ENCODE data around the gene FAM83E.
"Not testable (repeated sequence)": the region's sequence is repeated elsewhere in the genome, so short reads cannot be mapped to it uniquely, and the experiment has no call there.

Gene FAM83E

DNA sequence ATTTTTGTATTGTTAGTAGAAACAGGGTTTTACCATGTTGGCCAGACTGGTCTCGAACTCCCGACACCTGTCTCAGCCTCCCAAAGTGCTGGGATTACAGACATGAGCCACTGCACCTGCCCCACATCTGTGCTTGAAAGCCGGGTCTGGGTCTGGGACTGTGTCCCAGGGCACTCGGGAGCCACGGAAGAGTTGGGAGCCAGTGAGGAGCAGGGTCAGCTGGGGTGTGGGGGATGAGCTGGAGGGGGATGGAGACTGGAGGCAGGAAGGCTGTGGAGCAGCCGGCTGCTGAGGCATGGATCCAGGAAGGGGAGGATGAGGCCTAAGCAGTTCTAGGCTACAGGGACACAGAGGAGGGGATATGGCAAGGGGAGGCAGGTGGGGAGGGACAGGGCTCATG is 19.0 kb downstream of the FAM83E start:
- Mint-ChIP-seq H3K27me3 (peaks cover 9% of the 10 kb centered on the region), H3K36me3 (ENCODE audit: insufficient read depth) (peaks cover 4% of the 10 kb centered on the region), H3K27ac (ENCODE audit: low read depth) (peak overlapping the region; percentile 0), H3K9me3 (no peaks in the 10 kb centered on the region), H3K4me3 (peak overlapping the region; percentile 1), H3K4me1 (peaks cover 15% of the 10 kb centered on the region)
- ATAC-seq (replicated peaks; ENCODE audit: extremely low read depth, poor library complexity, severe bottlenecking) (no peak), DNase-seq (ENCODE audit: low spot score in 2 of 2) (no peak)

DNA sequence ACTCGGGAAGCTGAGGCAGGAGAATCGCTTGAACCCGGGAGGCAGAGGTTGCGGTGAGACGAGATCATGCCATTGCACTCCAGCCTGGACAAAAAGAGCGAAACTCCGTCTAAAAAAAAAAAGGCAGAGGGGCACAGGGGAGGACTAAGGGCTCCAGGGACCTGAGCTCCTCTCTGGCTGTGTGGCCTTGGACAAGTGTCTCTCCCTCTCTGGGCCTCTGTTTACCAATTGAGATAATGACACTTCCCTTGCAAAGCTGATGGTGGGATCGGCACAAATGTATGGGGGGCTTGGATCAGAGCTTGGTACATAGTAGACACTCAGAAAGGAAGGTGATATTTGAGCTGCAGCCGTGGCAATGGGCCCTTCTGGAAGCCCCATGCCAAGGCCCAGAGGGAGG is 19.7 kb downstream of the FAM83E start:
- peak overlapping the region; percentile 1 for H3K4me3 Mint-ChIP-seq
- peaks cover 4% of the 10 kb centered on the region for H3K36me3 Mint-ChIP-seq (ENCODE audit: insufficient read depth)
- peaks cover 9% of the 10 kb centered on the region for H3K27me3 Mint-ChIP-seq
- peak overlapping the region; percentile 0 for H3K27ac Mint-ChIP-seq (ENCODE audit: low read depth)
- peaks cover 15% of the 10 kb centered on the region for H3K4me1 Mint-ChIP-seq
- DNase-seq (ENCODE audit: low spot score in 2 of 2) = no peak
- ATAC-seq (replicated peaks; ENCODE audit: extremely low read depth, poor library complexity, severe bottlenecking) = no peak
- no peaks in the 10 kb centered on the region for H3K9me3 Mint-ChIP-seq

DNA sequence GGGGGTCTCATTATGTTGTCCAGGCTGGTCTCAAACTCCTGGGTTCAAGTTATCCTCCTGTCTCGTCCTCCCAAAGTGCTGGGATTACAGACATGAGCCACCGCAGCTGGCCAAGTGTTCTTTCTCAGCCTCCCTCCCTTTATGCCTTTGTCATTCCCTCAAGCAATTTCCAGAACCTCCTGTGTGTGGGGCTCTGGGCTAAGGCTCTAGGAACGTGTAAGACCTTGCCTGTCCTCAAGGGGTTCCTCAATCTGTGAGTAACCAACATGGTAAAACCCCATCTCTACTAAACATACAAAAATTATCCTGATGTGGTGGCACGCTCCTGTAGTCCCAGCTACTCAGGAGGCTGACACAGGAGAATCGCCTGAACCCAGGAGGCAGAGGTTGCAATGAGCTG is 23.9 kb downstream of the FAM83E start:
- no peaks in the 10 kb centered on the region for H3K9me3 Mint-ChIP-seq
- peaks cover 4% of the 10 kb centered on the region for H3K36me3 Mint-ChIP-seq (ENCODE audit: insufficient read depth)
- no peaks in the 10 kb centered on the region for H3K27me3 Mint-ChIP-seq
- ATAC-seq (replicated peaks; ENCODE audit: extremely low read depth, poor library complexity, severe bottlenecking) = no peak
- no peak for DNase-seq (ENCODE audit: low spot score in 2 of 2)
- H3K4me1 Mint-ChIP-seq = peaks cover 24% of the 10 kb centered on the region
- H3K27ac Mint-ChIP-seq (ENCODE audit: low read depth) = no peak overlapping the region
- no peak overlapping the region for H3K4me3 Mint-ChIP-seq

DNA sequence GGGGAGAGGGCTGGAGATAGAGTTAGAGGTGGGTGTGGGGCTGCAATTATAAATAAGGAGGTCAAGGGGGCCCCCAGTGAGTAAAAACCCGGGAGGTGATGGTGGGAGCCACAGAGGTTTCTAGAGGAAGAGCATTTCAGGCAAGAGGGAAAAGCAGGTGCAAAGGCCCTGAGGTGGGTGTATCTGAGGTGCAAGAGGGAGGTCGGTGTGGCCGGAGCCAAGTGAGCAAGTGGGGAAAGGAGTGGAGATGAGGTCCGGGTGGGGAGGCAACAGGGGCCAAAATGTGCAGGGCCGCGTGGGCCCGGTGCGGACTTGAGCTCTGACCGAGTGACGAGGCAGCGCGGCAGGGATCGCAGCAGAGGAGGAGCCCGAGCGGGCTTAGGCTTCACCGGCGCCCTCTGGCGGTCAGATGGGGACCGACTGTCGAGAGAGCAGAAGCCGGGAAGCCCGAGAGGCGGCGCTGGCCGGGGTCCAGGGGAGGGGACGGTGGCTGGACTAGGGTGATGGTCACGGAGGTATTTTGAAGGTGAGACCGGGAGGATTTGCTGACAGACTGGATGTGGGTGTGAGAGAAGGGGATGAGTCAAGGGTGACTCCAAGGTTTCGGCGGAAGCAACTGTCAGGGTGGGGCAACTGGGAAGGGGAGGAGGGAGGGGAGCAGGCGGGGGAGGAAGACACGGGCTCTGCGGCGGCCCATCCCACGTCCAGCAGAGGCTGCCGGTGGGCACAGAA is 26.0 kb downstream of the FAM83E start:
- H3K36me3 Mint-ChIP-seq (ENCODE audit: insufficient read depth) = peaks cover 3% of the 10 kb centered on the region
- peaks cover 8% of the 10 kb centered on the region for H3K27me3 Mint-ChIP-seq
- no peaks in the 10 kb centered on the region for H3K9me3 Mint-ChIP-seq
- peaks cover 26% of the 10 kb centered on the region for H3K4me1 Mint-ChIP-seq
- H3K4me3 Mint-ChIP-seq = peak overlapping the region; percentile 78
- DNase-seq (ENCODE audit: low spot score in 2 of 2) = peak; percentile 77 to 91
- ATAC-seq (replicated peaks; ENCODE audit: extremely low read depth, poor library complexity, severe bottlenecking) = peak; percentile 83
- H3K27ac Mint-ChIP-seq (ENCODE audit: low read depth) = peak overlapping the region; percentile 49

DNA sequence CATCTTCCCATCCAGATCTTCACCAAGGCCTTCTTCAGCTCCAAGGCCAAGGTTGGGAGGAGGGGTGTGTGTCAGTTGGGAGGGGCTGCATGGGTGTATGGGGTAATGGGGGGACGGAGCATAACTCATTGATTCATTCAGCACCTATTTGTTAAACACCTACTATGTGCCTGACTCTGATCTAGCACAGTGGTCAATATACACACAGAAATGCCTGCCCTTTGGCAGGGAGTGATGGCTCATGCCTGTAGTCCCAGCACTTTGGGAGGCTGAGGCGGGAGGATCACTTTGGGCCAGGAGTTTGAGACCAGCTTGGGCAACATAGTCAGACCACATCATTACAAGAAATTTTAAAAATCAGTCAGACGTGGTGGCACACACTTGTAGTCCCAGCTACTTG is 27.5 kb downstream of the FAM83E start:
- ATAC-seq (replicated peaks; ENCODE audit: extremely low read depth, poor library complexity, severe bottlenecking) = no peak
- H3K27ac Mint-ChIP-seq (ENCODE audit: low read depth) = no peak overlapping the region

DNA sequence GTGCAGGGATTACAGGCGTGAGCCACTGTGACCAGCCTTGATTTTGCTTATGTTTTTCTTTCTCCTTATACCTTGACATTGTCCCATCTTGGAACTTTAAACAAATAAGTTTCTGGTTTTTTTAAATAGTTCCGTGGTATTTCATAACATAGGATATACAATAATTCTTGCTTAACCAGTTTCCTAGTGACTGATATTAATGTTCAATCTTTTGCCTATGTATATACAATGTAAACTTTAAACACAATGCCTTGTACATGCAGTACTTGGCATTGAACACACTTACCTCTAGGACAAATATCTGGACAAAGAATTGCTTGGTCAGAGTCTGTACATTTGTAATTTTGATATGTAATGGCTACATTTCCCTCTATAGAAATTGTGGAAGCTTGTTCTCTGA is 32.7 kb downstream of the FAM83E start:
- Mint-ChIP-seq H3K4me1 (peaks cover 8% of the 10 kb centered on the region), H3K36me3 (ENCODE audit: insufficient read depth) (no peaks in the 10 kb centered on the region), H3K27ac (ENCODE audit: low read depth) (no peak overlapping the region), H3K27me3 (peaks cover 8% of the 10 kb centered on the region), H3K9me3 (no peaks in the 10 kb centered on the region), H3K4me3 (no peak overlapping the region)
- ATAC-seq (replicated peaks; ENCODE audit: extremely low read depth, poor library complexity, severe bottlenecking) (no peak), DNase-seq (ENCODE audit: low spot score in 2 of 2) (no peak)

More for the DNA sequence above, 27.5 kb downstream of the FAM83E start:
- H3K9me3 Mint-ChIP-seq = no peaks in the 10 kb centered on the region
- DNase-seq (ENCODE audit: low spot score in 2 of 2) = no peak
- H3K36me3 Mint-ChIP-seq (ENCODE audit: insufficient read depth) = peaks cover 3% of the 10 kb centered on the region
- peaks cover 8% of the 10 kb centered on the region for H3K27me3 Mint-ChIP-seq
- H3K4me3 Mint-ChIP-seq = no peak overlapping the region
- H3K4me1 Mint-ChIP-seq = peaks cover 19% of the 10 kb centered on the region

DNA sequence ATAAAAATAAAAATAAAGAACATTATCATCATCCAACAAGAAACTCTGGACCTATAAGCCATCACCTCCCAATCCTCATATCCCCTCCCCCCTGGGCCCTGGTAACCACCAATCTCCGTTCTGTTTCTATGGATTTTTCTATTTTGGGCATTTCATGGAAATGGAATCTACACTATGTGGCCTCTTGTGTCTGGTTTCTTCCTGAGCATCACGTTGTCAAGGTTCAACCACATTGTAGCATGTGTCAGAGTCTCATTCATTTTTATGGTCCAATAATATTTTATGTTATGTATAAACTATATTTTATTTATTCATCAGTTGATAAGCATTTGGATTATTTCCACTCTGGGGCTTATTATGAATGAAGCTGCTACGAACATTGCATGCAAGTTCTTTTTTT is 36.0 kb downstream of the FAM83E start:
- DNase-seq (ENCODE audit: low spot score in 2 of 2) = no peak
- no peak for ATAC-seq (replicated peaks; ENCODE audit: extremely low read depth, poor library complexity, severe bottlenecking)
- Mint-ChIP-seq H3K4me3 (no peak overlapping the region), H3K9me3 (no peaks in the 10 kb centered on the region), H3K27ac (ENCODE audit: low read depth) (no peak overlapping the region), H3K27me3 (peaks cover under 1% of the 10 kb centered on the region), H3K36me3 (ENCODE audit: insufficient read depth) (no peaks in the 10 kb centered on the region), H3K4me1 (peaks cover under 1% of the 10 kb centered on the region)

DNA sequence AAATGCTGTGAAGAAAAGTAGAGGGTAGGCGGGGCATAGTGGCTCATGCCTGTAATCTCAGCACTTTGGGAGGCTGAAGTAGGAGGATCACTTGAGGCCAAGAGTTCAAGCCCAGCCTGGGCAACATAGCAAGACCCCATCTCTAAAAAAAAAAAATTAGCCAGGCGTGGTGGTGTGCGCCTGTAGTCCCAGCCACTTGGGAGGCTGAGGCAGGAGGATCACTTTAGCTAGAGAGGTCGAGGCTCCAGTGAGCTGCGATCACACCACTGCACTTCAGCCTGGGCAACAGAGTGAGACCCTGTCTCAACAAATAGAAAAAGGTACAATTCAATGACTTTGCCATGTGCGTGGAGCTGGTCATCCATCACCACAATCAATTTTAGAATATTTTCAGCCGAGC is 37.0 kb downstream of the FAM83E start:
- H3K4me3 Mint-ChIP-seq; H3K36me3 Mint-ChIP-seq (ENCODE audit: insufficient read depth); ATAC-seq (replicated peaks; ENCODE audit: extremely low read depth, poor library complexity, severe bottlenecking); H3K4me1 Mint-ChIP-seq; H3K27ac Mint-ChIP-seq (ENCODE audit: low read depth); H3K9me3 Mint-ChIP-seq; H3K27me3 Mint-ChIP-seq; DNase-seq (ENCODE audit: low spot score in 2 of 2): not testable (repeated sequence)

DNA sequence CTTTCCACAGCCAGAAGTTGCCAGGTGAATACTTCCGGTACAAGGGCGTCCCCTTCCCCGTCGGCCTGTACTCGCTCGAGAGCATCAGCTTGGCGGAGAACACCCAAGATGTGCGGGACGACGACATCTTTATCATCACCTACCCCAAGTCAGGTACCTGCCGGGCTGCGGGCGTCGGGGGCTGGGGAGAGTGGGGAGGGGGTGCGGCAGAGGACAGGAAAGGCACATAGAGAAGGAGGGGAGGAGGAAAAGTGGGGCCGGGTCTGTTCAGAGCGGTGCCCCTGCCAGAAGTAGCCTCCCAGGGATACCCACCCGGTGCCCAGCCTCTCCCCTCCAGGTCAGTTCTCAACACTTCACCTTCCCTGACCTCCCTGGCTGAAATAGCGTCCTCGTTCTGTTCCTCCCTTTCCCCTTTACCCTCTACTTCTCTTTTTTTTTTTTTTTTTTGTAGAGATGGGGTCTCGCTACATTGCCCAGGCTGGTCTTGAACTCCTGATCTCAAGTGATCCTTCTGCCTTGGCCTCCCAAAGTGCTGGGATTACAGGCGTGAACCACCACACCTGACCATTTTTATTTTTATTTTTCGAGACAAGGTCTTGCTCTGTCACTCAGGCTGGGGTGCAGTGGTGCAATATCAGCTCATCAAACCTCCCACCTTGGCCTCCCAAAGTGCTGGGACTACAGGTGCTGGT is 38.8 kb downstream of the FAM83E start:
- H3K4me1 Mint-ChIP-seq = no peaks in the 10 kb centered on the region
- no peaks in the 10 kb centered on the region for H3K36me3 Mint-ChIP-seq (ENCODE audit: insufficient read depth)
- no peak overlapping the region for H3K4me3 Mint-ChIP-seq
- no peaks in the 10 kb centered on the region for H3K9me3 Mint-ChIP-seq
- no peak overlapping the region for H3K27ac Mint-ChIP-seq (ENCODE audit: low read depth)
- H3K27me3 Mint-ChIP-seq = no peaks in the 10 kb centered on the region
- DNase-seq (ENCODE audit: low spot score in 2 of 2) = no peak
- no peak for ATAC-seq (replicated peaks; ENCODE audit: extremely low read depth, poor library complexity, severe bottlenecking)

DNA sequence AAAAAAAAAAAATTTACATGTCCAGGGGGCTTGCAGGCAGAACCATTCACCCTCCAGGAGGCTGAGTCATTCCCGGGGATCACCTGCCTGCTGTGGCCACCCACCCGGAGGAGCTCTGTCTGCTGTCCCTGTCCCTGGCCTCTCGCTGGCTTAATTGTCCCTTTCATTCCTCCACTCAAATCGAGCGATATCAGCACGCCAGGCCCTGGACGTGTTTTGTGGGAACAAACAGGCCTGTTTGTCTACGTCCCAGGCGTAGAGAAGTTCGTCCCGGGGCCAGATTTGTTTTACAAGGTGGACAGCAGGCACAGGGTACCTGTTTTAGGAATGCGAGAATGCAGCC is 41.7 kb downstream of the FAM83E start:
- ATAC-seq (replicated peaks; ENCODE audit: extremely low read depth, poor library complexity, severe bottlenecking) = no peak
- no peaks in the 10 kb centered on the region for H3K36me3 Mint-ChIP-seq (ENCODE audit: insufficient read depth)

DNA sequence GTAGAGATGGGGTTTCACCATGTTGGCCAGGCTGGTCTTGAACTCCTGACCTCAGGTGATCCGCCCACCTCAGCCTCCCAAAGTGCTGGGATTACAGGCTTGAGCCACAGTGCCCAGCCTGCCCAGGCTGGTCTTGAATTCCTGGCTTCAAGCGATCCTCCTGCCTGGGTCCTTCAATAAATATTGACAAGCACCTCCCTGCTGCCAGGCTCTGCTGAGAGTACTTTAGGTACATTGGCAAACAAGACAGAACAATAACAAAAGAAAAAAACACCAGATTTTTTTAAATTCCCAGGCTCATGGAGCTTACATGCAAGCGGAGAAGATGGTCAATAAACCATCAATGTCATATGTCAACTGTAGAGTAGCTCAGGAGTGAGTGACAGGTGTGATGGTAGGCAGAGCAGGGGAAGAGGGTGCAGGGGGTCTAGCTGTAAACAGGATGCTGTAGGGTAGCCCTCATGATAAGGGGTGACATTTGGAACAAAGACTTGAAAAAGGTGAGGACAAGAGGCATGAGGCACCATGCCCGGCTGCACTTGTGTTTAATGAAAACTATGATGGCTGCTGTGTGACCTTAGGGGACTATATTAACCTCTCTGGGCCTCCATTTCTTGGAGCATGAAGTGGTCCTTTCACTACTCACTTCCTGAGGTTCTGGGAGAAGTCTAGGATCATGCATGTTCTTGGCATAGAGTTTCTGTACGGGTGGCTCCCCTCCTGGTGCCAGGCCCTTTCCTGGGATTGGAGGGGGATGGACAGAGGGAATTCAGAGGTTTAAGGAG is 43.3 kb downstream of the FAM83E start:
- H3K9me3 Mint-ChIP-seq = no peaks in the 10 kb centered on the region
- ATAC-seq (replicated peaks; ENCODE audit: extremely low read depth, poor library complexity, severe bottlenecking) (no peak), DNase-seq (ENCODE audit: low spot score in 2 of 2) (no peak)
- peaks cover 18% of the 10 kb centered on the region for H3K27me3 Mint-ChIP-seq
- H3K36me3 Mint-ChIP-seq (ENCODE audit: insufficient read depth) = no peaks in the 10 kb centered on the region
- no peaks in the 10 kb centered on the region for H3K4me1 Mint-ChIP-seq
- H3K4me3 Mint-ChIP-seq = no peak overlapping the region
- no peak overlapping the region for H3K27ac Mint-ChIP-seq (ENCODE audit: low read depth)

More for the DNA sequence above, 41.7 kb downstream of the FAM83E start:
- peaks cover 5% of the 10 kb centered on the region for H3K27me3 Mint-ChIP-seq
- H3K9me3 Mint-ChIP-seq = no peaks in the 10 kb centered on the region
- no peak for DNase-seq (ENCODE audit: low spot score in 2 of 2)
- H3K4me3 Mint-ChIP-seq = no peak overlapping the region
- H3K27ac Mint-ChIP-seq (ENCODE audit: low read depth) = no peak overlapping the region
- H3K4me1 Mint-ChIP-seq = no peaks in the 10 kb centered on the region

DNA sequence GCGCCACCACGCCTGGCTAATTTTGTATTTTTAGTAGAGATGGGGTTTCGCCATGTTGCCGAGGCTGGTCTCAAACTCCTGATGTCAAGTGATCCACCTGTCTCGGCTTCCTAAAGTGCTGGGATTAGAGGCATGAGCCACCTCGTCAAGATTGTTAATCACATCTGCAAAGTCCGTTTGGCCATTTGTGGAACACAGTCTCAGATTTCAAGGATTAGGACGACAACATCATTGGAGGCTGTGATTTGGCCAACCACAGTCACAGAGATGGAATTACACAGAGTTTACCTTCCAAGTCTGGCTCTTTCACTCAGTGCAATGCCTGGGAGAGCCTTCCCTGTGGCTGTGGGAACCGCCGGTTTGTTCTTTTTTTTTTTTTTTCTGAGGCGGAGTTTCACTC is 45.1 kb downstream of the FAM83E start:
- Mint-ChIP-seq H3K4me3 (no peak overlapping the region), H3K4me1 (no peaks in the 10 kb centered on the region), H3K27ac (ENCODE audit: low read depth) (no peak overlapping the region), H3K9me3 (no peaks in the 10 kb centered on the region), H3K27me3 (peaks cover 18% of the 10 kb centered on the region), H3K36me3 (ENCODE audit: insufficient read depth) (no peaks in the 10 kb centered on the region)
- ATAC-seq (replicated peaks; ENCODE audit: extremely low read depth, poor library complexity, severe bottlenecking) (no peak), DNase-seq (ENCODE audit: low spot score in 2 of 2) (no peak)

All from central memory CD8-positive, alpha-beta T cell (primary cell).